GM12878 (cell line): Measurements from ENCODE around the gene ZDHHC3.

Source experiments
- EP300 ChIP-seq, 2 experiments: fragments of 150-350 bp in 1 of 2; IDR thresholded peaks; 2 replicates each; pipeline ENCODE4 v1.6.1; 2011 to 2012; ENCODE audit warnings: low read depth in 2 of 2, low read length in 2 of 2, borderline replicate concordance in 1 of 2, improper control_type of control experiment in 1 of 2, inconsistent platforms in 1 of 2; ENCODE audit not compliant: control insufficient read depth in 1 of 2
- NFYB ChIP-seq: IDR thresholded peaks from 2 replicates; pipeline ENCODE4 v1.6.1; 2011; ENCODE audit warnings: low read depth, mild to moderate bottlenecking, low read length, improper control_type of control experiment, moderate library complexity; ENCODE audit not compliant: insufficient read depth
- NR2C2 ChIP-seq: IDR thresholded peaks from 2 replicates; pipeline ENCODE4 v1.6.1; 2011; ENCODE audit warnings: borderline replicate concordance, low read depth; ENCODE audit not compliant: control insufficient read depth, insufficient read length
- POLR2AphosphoS5 ChIP-seq: IDR thresholded peaks from 2 replicates; pipeline ENCODE4 v1.6.1; 2011; ENCODE audit warnings: mild to moderate bottlenecking, low read length, inconsistent platforms
- TAF1 ChIP-seq: IDR thresholded peaks from 2 replicates; pipeline ENCODE4 v1.6.1; 2011; ENCODE audit warnings: mild to moderate bottlenecking, low read depth, low read length, borderline replicate concordance
- ZBTB11 ChIP-seq: fragments of 450-650 bp; formaldehyde crosslinking; IDR thresholded peaks from 2 replicates; pipeline ENCODE4 v1.5.0; 2022; ENCODE audit warnings: mild to moderate bottlenecking, missing genetic modification characterization

DNA sequence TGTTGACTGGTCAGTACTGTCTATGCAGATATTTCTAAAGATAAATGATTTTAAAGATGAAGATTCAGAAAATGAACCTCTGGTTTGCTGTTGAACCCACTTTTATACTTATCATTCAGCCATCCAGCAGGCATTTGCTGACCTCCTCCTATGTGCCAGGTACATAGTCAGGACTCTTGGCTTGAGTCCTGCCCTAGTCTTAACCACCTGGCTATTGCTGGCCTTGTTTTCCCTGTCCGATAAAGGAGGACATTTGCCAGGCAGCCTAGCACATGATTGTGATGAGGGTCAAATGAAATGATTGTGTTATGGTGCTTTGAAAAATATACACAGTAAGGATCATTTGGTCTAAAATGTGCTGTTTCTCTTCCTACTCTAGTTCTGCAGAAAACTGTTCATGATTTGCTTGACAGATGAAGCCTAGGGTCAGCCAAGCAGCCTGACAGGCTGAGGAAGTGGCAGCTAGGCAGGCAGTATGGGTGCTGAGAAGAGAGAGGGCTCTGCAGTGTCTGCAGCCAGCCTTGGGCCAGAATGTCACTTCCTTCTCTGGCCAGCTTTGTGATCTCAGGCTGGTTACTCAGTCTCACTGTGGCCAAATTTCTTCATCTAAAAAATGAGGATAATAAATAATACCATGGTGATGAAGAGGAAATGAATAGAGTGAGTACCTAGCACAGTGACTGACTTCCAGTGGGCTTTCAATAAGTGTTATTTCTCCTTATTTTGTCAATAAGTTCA lies 13.8 kb upstream of the ZDHHC3 start:
- no peak for TF ChIP-seq EP300 (IDR thresholded peaks at IDR 0.05; ENCODE audit: borderline replicate concordance in 1 of 2, control insufficient read depth in 1 of 2, low read depth in 2 of 2, low read length in 2 of 2)
- no peak for TF ChIP-seq ZBTB11 (CRISPR knock-in tag)
- no peak for TF ChIP-seq POLR2AphosphoS5
- TF ChIP-seq TAF1, result no peak
- TF ChIP-seq NFYB, result no peak
- no peak for TF ChIP-seq NR2C2
